ENCODE results near the gene HSD3B7.

HSD3B7 gene

GRCh38 chr16:30985401-30986128, 558 bp downstream of the HSD3B7 start:
- no peaks in the 10 kb centered on the region for H3K27me3 ChIP-seq
- peak in 1 of 2 donors; percentile 48 for DNase-seq
- intact Hi-C loops (cut with DNase I; ENCODE audit: low total_unique reads), result loop anchor here (1.0 to 10.0 kb wide), 5 partner anchors 87 to 889 kb away; partner anchors contain the start of genes ZNF267, ZNF646 and ZNF668
- no peaks in the 10 kb centered on the region for H3K9me3 ChIP-seq
- no peak for TF ChIP-seq CTCF (IDR thresholded peaks at IDR 0.05)
- peak overlapping the region; percentile 40 to 55 for H3K4me3 ChIP-seq
- H3K27ac ChIP-seq, result peak overlapping the region in 1 of 2 donors; percentile 33
- H3K36me3 ChIP-seq, result peaks cover 3 to 53% (median 30%) of the 10 kb centered on the region in 3 donors
- H3K4me1 ChIP-seq, result peaks cover 0 to 15% (median 11%) of the 10 kb centered on the region in 4 donors

DNA sequence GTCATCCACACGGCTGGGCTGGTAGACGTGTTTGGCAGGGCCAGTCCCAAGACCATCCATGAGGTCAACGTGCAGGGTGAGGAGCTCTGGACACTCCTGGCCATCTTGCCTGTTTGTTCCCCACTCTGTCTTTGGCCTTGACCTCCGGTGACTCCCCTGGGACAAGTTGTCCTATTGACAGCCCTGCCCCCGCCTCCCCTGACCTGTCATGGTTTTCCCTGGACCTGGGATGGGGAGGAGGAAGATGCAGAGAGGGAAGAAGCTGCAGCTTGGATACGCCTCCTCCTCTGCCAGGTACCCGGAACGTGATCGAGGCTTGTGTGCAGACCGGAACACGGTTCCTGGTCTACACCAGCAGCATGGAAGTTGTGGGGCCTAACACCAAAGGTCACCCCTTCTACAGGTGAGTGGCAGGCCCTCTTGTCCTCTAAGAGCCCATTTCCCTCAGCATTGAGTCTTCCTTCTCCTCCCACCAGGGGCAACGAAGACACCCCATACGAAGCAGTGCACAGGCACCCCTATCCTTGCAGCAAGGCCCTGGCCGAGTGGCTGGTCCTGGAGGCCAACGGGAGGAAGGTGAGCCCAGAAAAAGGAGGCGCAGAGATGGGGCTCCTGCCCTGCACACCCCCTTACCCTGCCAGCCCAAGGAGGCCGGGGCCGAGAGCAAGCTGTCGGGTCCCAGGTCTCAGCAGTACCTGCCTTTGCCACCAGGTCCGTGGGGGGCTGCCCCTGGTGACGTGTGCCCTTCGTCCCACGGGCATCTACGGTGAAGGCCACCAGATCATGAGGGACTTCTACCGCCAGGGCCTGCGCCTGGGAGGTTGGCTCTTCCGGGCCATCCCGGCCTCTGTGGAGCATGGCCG, 1.4 kb downstream of the HSD3B7 start:
- peaks cover 0 to 45% (median 22%) of the 10 kb centered on the region in 3 donors for H3K36me3 ChIP-seq

GRCh38 chr16:30987581-30988190, 2.7 kb downstream of the HSD3B7 start:
- H3K36me3 ChIP-seq, result peaks cover 0 to 32% (median 13%) of the 10 kb centered on the region in 3 donors
- no peak overlapping the region for H3K27ac ChIP-seq
- H3K4me3 ChIP-seq, result no peak overlapping the region
- no peaks in the 10 kb centered on the region for H3K27me3 ChIP-seq
- H3K9me3 ChIP-seq, result no peaks in the 10 kb centered on the region
- intact Hi-C loops (cut with DNase I; ENCODE audit: low total_unique reads), result loop anchor here (5.0 to 10.0 kb wide), 4 partner anchors 85 to 887 kb away; partner anchors contain the start of genes ZNF267, ZNF646 and ZNF668
- no peak for TF ChIP-seq CTCF (IDR thresholded peaks at IDR 0.05)
- DNase-seq, result no peak
- peaks cover 0 to 15% (median 11%) of the 10 kb centered on the region in 4 donors for H3K4me1 ChIP-seq

More for the DNA sequence above, 1.4 kb downstream of the HSD3B7 start:
- H3K4me3 ChIP-seq, result no peak overlapping the region
- H3K4me1 ChIP-seq, result peaks cover 0 to 15% (median 11%) of the 10 kb centered on the region in 4 donors
- intact Hi-C loops (cut with DNase I; ENCODE audit: low total_unique reads), result loop anchor here (5.0 to 10.0 kb wide), 4 partner anchors 86 to 888 kb away; partner anchors contain the start of genes ZNF267, ZNF646 and ZNF668
- no peak for DNase-seq
- H3K9me3 ChIP-seq, result no peaks in the 10 kb centered on the region
- H3K27me3 ChIP-seq, result no peaks in the 10 kb centered on the region
- no peak for TF ChIP-seq CTCF (IDR thresholded peaks at IDR 0.05)
- peak overlapping the region in 1 of 2 donors; percentile 33 for H3K27ac ChIP-seq

GRCh38 chr16:30989469-30990047, 4.6 kb downstream of the HSD3B7 start:
- TF ChIP-seq CTCF (IDR thresholded peaks at IDR 0.05), result no peak
- DNase-seq, result no peak
- intact Hi-C loops (cut with DNase I; ENCODE audit: low total_unique reads), result loop anchor here (5.0 to 10.0 kb wide), 4 partner anchors 83 to 885 kb away; partner anchors contain the start of genes ZNF267, ZNF646 and ZNF668

GRCh38 chr16:30990105-30990504, 5.1 kb downstream of the HSD3B7 start:
- no peak overlapping the region for H3K4me3 ChIP-seq
- peaks cover 0 to 13% (median 8%) of the 10 kb centered on the region in 4 donors for H3K4me1 ChIP-seq
- no peak for DNase-seq
- H3K27ac ChIP-seq, result no peak overlapping the region
- intact Hi-C loops (cut with DNase I; ENCODE audit: low total_unique reads), result no loop called here
- no peaks in the 10 kb centered on the region for H3K27me3 ChIP-seq
- no peak for TF ChIP-seq CTCF (IDR thresholded peaks at IDR 0.05)
- peaks cover 0 to 10% (median 0%) of the 10 kb centered on the region in 3 donors for H3K36me3 ChIP-seq
- H3K9me3 ChIP-seq, result no peaks in the 10 kb centered on the region

More at GRCh38 chr16:30989469-30990047, 4.6 kb downstream of the HSD3B7 start:
- Histone ChIP-seq H3K4me1 (peaks cover 0 to 15% (median 11%) of the 10 kb centered on the region in 4 donors), H3K36me3 (peaks cover 0 to 13% (median 0%) of the 10 kb centered on the region in 3 donors), H3K27ac (no peak overlapping the region), H3K27me3 (no peaks in the 10 kb centered on the region), H3K4me3 (no peak overlapping the region), H3K9me3 (no peaks in the 10 kb centered on the region)
